HG03469 (cell line): ENCODE data around the gene SLC26A4.

Experiments used
- ATAC-seq: cut with Tn5 transposase; IDR thresholded peaks from one replicate; pipeline ENCODE4 v1.9.1; 2021; ENCODE audit warnings: mild to moderate bottlenecking, moderate library complexity, moderate number of reproducible peaks; ENCODE audit not compliant: unreplicated experiment

Gene SLC26A4

DNA sequence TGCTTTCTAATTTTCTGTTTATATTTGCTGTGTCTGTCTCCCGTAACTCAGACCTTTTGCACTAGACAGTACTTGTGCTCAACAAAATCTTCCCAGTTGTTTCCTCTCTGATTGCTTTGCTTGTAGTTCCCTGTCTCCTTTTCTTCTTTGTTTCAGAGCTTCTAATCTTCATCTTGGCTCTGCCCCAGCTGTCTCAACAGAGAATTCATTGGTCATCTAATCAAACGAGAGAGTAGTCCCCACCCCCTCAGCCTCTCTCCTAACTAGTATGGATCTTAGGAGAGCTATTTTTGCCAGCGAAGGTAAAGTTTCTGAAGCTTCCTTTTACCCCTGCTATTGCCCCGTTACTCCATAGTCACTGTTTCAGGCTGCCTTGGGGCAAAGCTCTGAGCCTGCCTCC lies 32.8 kb downstream of the SLC26A4 start:
- ATAC-seq = no peak

- no peak for ATAC-seq
Observed at GRCh38 chr7:107694386-107694785, 33.8 kb downstream of the SLC26A4 start.

GRCh38 chr7:107696330-107696946 lies 35.8 kb downstream of the SLC26A4 start:
- ATAC-seq = no peak

DNA sequence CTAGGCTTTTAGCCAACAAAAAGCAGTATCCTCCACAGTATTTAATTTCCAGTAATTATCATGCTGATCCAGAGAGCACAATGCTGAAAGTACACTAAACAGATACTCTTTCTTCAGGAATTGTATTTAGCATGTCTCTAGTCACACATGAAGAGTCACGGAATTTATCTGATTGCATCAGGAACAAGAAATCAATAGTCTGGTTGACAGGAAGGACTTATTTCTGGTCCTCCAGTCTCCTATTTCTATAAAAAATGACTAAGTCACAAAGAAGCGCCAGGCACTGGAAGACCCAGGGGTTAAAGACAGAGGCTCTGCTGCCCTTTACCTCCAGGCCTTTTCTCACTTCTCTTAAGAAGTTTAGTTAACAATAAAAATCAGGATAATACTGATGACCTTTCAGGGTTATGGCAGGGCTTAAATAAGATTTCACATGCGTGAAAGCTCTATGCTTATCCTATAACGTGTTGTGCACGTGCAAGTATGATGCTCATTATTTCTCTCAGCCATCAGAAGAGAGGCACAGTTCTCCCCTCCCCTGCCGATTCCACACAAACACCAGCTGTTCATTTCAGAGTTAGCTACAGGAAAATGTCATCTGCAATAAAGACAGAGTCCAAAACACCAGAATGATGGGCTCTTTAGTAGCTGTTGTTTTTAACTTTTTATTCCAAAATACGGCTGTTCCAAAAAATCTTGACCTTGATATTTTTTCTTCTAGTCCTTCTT lies 36.9 kb downstream of the SLC26A4 start:
- no peak for ATAC-seq

DNA sequence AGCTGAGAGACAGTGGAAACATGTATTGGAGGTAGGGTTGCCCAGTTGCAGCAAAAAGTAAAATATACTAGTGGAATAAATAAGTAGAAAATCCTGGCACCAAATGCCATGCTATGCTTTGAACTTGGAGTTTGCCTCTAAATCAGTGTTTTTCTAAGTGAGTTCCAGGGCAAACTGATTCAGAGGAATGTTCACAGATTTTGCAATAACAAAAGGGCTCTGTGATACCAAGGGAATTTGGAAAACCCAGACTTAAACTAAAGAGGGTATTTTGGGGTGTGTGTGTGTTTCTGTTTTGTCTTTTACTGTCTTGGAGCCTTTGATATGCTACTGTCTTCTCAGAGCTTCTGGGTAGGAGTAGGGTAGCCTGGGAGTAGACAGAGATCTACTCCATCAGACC lies 39.9 kb downstream of the SLC26A4 start:
- ATAC-seq = no peak

DNA sequence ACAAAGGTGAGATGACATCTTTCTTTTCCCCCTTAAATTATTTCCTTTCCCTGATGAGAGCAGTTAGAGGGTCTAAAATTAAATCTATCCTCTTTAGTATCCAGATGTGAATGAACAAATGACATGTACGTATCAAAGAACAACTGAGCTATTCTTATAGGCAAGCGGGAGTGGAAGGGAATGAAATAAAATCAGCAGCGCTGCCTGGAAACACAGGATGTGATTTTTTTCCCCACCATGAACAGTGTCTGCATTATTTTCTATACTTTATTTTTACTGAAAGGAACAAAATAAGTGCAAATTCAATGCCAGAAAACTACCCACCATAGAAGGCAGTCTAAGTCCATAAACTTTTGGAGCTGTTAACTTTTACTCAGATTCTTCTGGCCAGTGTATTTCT lies 40.6 kb downstream of the SLC26A4 start:
- no peak for ATAC-seq

DNA sequence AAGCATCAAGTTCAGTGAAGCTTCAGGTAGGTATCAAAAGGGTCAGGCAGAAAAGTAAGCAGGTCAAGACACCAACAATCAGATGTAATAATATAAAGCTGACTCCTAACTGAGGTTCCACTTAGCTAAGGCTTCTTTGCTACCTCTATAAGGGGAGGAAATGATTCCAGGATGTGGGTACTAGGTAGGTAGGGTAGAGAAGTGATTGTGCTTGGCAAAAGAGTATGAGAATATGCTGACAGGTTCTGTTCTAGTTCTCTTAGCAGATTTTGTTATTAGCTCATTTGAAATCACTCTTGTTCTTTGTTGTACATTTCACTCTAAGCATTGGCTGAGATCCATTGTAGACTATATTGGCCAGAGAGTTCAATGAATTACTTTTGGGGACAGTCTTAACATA lies 42.6 kb downstream of the SLC26A4 start:
- ATAC-seq = no peak

- no peak for ATAC-seq
Observed at GRCh38 chr7:107703872-107704271, 43.2 kb downstream of the SLC26A4 start.

DNA sequence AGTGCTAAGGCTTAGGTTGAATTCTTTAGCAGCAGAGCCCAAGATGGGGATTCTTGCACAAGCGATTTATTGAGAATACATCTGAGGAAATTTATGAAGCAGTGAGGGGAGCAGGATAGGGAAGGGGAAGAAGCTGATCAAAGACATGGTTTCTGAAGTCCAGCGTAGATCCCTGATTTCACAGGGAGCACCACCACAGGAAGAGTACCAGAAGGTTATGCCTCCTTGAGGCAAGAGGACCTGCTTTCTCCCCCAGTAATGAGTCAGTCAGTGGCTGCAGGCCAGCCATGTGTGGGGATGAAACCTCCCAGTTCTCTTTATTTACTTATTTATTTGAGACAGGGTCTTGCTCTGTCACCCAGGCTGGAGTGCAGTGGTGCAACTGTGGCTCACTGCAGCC lies 48.3 kb downstream of the SLC26A4 start:
- no peak for ATAC-seq

- no peak for ATAC-seq
Observed at GRCh38 chr7:107711301-107711700, 50.7 kb downstream of the SLC26A4 start.

DNA sequence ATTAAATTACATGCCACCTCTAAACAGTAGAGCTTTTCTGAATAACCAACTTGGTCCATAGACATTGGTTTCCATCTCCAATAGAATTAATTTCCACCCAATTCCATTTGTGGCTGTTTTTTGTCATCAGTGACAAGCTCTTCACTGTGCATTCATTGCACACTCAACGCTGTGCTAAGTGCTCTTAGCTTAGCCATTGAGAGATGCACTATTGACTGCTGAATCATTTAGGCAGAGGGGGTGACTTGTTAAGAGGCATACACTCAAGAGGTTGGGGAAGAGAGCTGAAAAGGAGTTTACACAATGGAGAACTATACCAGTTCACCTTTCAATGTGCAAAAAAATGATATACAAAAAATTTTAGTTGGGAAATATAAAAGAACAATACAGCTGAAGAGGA lies 51.4 kb downstream of the SLC26A4 start:
- no peak for ATAC-seq

DNA sequence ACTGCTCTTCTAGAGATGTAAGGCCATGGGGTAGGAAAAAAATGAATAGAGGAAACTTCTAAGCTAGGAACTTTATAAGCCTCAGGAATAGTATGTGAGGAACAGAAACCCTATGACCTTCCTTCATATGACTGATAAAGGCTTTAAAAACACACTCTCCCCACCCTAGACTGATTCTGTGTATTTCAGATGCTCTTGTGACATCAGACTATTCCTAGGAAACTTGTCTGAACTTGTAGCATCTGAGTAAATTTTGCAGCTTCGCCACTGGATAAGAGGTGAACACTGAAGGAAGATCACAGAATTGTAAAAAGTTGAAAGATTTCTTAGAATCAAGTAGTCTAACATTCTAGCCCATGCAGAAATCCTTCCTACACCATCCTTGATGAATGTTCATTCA lies 52.3 kb downstream of the SLC26A4 start:
- ATAC-seq = no peak

- ATAC-seq = no peak
Observed at GRCh38 chr7:107715531-107715930, 54.9 kb downstream of the SLC26A4 start.

DNA sequence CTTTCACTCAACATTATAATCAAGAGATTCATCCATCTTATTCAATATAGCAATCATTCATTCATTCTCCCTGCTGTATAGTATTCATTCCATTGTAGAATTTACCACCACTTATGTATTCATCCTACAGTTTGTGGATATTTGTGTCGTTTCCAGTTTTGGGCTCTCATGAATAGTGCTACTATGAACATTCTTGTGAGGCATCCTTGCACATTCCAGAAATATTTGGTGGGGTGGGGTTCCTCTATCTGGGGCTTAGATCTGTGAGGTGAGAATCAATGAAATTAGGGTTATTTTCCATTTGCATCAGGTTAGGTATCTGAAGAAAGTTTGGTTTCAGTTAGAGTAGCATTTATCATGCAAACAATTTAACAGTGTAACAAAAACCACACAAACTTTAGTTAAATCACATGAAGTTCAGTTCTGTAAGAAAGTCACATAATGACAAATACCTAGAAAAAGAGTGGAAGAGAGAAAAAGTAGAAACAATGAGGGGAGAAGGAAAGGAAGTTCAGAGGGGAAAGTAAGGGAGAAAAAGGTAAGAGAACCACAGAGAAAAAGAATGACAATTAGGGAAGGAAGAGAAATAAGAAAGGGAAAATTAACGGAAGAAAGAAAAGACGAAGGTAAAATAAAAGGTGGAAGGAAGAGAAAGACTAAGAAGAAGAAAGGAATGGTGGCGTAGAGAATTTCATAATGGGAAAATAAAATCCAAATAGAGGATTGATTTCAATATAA lies 58.0 kb downstream of the SLC26A4 start:
- ATAC-seq = no peak

DNA sequence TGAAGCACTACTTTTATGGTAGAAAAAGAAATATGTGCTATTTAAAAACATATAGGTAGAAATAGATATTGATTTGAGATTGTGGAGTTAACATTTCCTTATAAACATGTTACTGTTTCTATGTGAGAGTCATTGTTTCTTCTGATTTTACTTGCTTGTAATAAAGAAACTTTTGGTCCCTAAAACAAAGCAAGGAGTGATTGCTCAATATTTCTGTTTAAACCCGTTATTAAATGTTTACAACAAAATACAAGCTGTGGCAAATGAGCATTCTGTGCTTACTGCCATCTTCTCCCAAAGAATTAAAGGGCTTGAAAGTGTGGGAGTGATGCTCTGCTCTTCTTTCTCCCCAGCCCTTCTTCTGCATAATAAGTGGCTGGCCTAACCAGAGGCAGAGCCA lies 60.7 kb downstream of the SLC26A4 start:
- no peak for ATAC-seq

DNA sequence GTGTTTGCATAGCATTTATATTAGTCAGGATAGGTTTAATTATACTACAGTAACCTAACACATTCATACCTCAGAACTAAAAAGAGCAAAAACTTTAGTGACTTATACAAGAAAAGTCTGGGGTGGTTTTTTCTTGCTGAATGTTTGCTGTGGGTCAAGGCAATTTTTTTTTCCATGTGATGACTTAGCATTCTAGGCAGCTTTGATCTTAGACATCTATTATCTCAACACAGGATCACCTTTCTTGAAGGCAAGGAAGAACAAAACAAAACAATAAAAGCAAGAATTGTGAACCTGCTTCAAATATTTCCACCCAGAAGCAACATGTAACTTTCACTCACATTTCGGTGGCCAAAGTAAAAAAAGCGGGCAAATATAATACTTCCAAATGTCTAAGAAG lies 62.6 kb downstream of the SLC26A4 start:
- no peak for ATAC-seq

DNA sequence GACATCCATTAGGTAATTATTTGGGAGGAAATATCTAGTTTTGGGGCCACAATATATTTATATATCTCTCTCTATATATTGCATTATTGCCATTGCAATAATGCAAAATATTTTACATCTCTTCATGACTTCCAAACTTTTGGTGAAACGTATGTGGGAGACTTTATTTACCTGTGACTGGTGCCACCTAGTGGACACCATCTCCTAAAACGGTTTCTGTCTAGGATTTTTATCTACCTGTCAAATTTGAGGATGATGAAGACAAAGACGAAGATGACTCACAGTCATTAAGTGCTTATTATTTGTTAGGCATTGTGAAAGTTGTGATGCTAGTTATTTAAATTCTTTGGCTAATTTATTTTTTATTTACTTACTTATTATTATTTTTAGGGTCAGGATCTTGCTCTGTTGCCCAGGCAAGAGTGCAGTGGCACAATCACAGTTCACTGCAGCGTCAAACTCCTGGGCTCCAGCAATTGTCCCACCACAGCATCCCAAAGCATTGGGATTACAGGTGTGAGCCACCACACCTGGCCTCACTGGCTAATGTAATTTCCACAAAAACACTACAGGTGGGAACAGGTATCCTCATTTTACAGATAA lies 64.6 kb downstream of the SLC26A4 start:
- no peak for ATAC-seq

GRCh38 chr7:107726356-107727130 lies 65.9 kb downstream of the SLC26A4 start:
- ATAC-seq = no peak

- ATAC-seq = no peak
Observed at GRCh38 chr7:107728276-107728675, 67.6 kb downstream of the SLC26A4 start.

- peak; percentile 19 for ATAC-seq
Observed at GRCh38 chr7:107742678-107743566, 82.3 kb downstream of the SLC26A4 start.
